GOT3 (cell line): ENCODE data around the gene SYK.

Source experiments
- DNase-seq: peaks from one replicate; lab custom pipeline; 2025; ENCODE audit warnings: mixed read lengths; lab: John Stamatoyannopoulos, UW

Gene SYK

GRCh38 chr9:90906316-90907055 is 104.9 kb downstream of the SYK start:
- no peak for DNase-seq

GRCh38 chr9:90907056-90907445 is 105.4 kb downstream of the SYK start:
- no peak for DNase-seq

- DNase-seq: no peak
Observed at GRCh38 chr9:90907790-90908189, 106.2 kb downstream of the SYK start.

GRCh38 chr9:90909225-90909624 is 107.6 kb downstream of the SYK start:
- DNase-seq: no peak

- DNase-seq: no peak
Observed at GRCh38 chr9:90909747-90910283, 108.2 kb downstream of the SYK start.

GRCh38 chr9:90914196-90914595 is 112.6 kb downstream of the SYK start:
- DNase-seq: no peak

GRCh38 chr9:90914868-90915483 is 113.4 kb downstream of the SYK start:
- peak; percentile 2 for DNase-seq

- no peak for DNase-seq
Observed at GRCh38 chr9:90915693-90916092, 114.1 kb downstream of the SYK start.

GRCh38 chr9:90916147-90916734 is 114.6 kb downstream of the SYK start:
- DNase-seq: no peak

GRCh38 chr9:90919883-90920282 is 118.3 kb downstream of the SYK start:
- DNase-seq: no peak

GRCh38 chr9:90921104-90921503 is 119.5 kb downstream of the SYK start:
- DNase-seq: no peak

GRCh38 chr9:90921969-90922368 is 120.3 kb downstream of the SYK start:
- DNase-seq: no peak

- DNase-seq: no peak
Observed at GRCh38 chr9:90925581-90926257, 124.1 kb downstream of the SYK start.

GRCh38 chr9:90926936-90927335 is 125.3 kb downstream of the SYK start:
- no peak for DNase-seq

GRCh38 chr9:90927496-90927895 is 125.9 kb downstream of the SYK start:
- no peak for DNase-seq

GRCh38 chr9:90929626-90930025 is 128.0 kb downstream of the SYK start:
- DNase-seq: no peak

GRCh38 chr9:90933468-90933867 is 131.8 kb downstream of the SYK start:
- no peak for DNase-seq

- DNase-seq: no peak
Observed at GRCh38 chr9:90939351-90939750, 137.7 kb downstream of the SYK start.

- DNase-seq: no peak
Observed at GRCh38 chr9:90940280-90940679, 138.7 kb downstream of the SYK start.

- no peak for DNase-seq
Observed at GRCh38 chr9:90941661-90942060, 140.0 kb downstream of the SYK start.

GRCh38 chr9:90942555-90942954 is 140.9 kb downstream of the SYK start:
- DNase-seq: no peak

GRCh38 chr9:90943341-90943740 is 141.7 kb downstream of the SYK start:
- DNase-seq: no peak

GRCh38 chr9:90945336-90945735 is 143.7 kb downstream of the SYK start:
- DNase-seq: no peak
